HG03378 (cell line): Measurements from ENCODE around the gene TAPBP.
"Not testable (repeated sequence)": the region's sequence is repeated elsewhere in the genome, so short reads cannot be mapped to it uniquely, and the experiment has no call there.

Experiments used
- ATAC-seq: cut with Tn5 transposase; IDR thresholded peaks from one replicate; pipeline ENCODE4 v1.9.1; 2021; ENCODE audit warnings: mild to moderate bottlenecking, moderate library complexity; ENCODE audit not compliant: unreplicated experiment

Gene TAPBP

GRCh38 chr6:33277663-33278391 is 36.1 kb downstream of the TAPBP start:
- no peak for ATAC-seq

- peak; percentile 34 for ATAC-seq
Measured at GRCh38 chr6:33276864-33277662, 36.8 kb downstream of the TAPBP start, which contains the start of gene B3GALT4. TSS of gene B3GALT4 (plus strand) at chr6:33277123. CDS start at chr6:33277420, 297 bp downstream.

- ATAC-seq: peak; percentile 1
Measured at GRCh38 chr6:33276581-33276863, 37.4 kb downstream of the TAPBP start.

- ATAC-seq: not testable (repeated sequence)
Measured at GRCh38 chr6:33275795-33276580, 37.9 kb downstream of the TAPBP start.

GRCh38 chr6:33273924-33274902 is 39.7 kb downstream of the TAPBP start:
- no peak for ATAC-seq

- ATAC-seq: no peak
Measured at GRCh38 chr6:33273129-33273923, 40.6 kb downstream of the TAPBP start.

GRCh38 chr6:33272275-33273128 is 41.4 kb downstream of the TAPBP start:
- peak; percentile 29 for ATAC-seq

GRCh38 chr6:33271468-33272274 is 42.2 kb downstream of the TAPBP start, which contains the start of the genes RPS18 and VPS52:
TSS of gene RPS18 (plus strand) at chr6:33272075. CDS start at chr6:33272120, 45 bp downstream.
TSS of gene VPS52 (minus strand) at chr6:33271876. CDS start at chr6:33271675, 201 bp downstream.
- peak; percentile 83 for ATAC-seq

- peak; percentile 2 for ATAC-seq
Measured at GRCh38 chr6:33271117-33271467, 42.8 kb downstream of the TAPBP start.

- no peak for ATAC-seq
Measured at GRCh38 chr6:33264015-33264414, 49.9 kb downstream of the TAPBP start.

- ATAC-seq: not testable (repeated sequence)
Measured at GRCh38 chr6:33262490-33262889, 51.4 kb downstream of the TAPBP start.

GRCh38 chr6:33259032-33259431 is 54.8 kb downstream of the TAPBP start:
- no peak for ATAC-seq

- no peak for ATAC-seq
Measured at GRCh38 chr6:33254591-33254990, 59.3 kb downstream of the TAPBP start.

- no peak for ATAC-seq
Measured at GRCh38 chr6:33252759-33253158, 61.1 kb downstream of the TAPBP start.

- ATAC-seq: no peak
Measured at GRCh38 chr6:33251395-33252012, 62.4 kb downstream of the TAPBP start.

- no peak for ATAC-seq
Measured at GRCh38 chr6:33250731-33251130, 63.1 kb downstream of the TAPBP start.
